IPS-15b (cell line): Measurements from ENCODE around the gene MAP2K5.

Experiments used
- H3K27me3 ChIP-seq: one replicate; pipeline ENCODE4 v1.6.1; 2013; ENCODE audit warnings: low read length; ENCODE audit not compliant: control insufficient read depth, insufficient read depth
- H3K36me3 ChIP-seq: one replicate; pipeline ENCODE4 v1.6.1; 2013; ENCODE audit warnings: low read length; ENCODE audit not compliant: control insufficient read depth, insufficient read depth
- H3K4me1 ChIP-seq: one replicate; pipeline ENCODE4 v1.6.1; 2013; ENCODE audit warnings: mild to moderate bottlenecking, low read length; ENCODE audit not compliant: control insufficient read depth, insufficient read depth
- H3K4me3 ChIP-seq: one replicate; pipeline ENCODE4 v1.5.1; 2013; ENCODE audit warnings: low read depth, low read length
- H3K9ac ChIP-seq: one replicate; pipeline ENCODE4 v1.6.1; 2013; ENCODE audit warnings: low read depth, mild to moderate bottlenecking, low read length
- H3K9me3 ChIP-seq: one replicate; pipeline ENCODE4 v1.6.1; 2013; ENCODE audit warnings: mild to moderate bottlenecking, low read length; ENCODE audit not compliant: control insufficient read depth, insufficient read depth

MAP2K5 gene

GRCh38 chr15:67829647-67830504 lies 287.4 kb downstream of the MAP2K5 start:
- Histone ChIP-seq H3K4me1 (peaks cover 16% of the 10 kb centered on the region), H3K27me3 (peaks cover 95% of the 10 kb centered on the region), H3K9me3 (no peaks in the 10 kb centered on the region), H3K36me3 (no peaks in the 10 kb centered on the region), H3K9ac (no peak overlapping the region), H3K4me3 (peak overlapping the region; percentile 41)

DNA sequence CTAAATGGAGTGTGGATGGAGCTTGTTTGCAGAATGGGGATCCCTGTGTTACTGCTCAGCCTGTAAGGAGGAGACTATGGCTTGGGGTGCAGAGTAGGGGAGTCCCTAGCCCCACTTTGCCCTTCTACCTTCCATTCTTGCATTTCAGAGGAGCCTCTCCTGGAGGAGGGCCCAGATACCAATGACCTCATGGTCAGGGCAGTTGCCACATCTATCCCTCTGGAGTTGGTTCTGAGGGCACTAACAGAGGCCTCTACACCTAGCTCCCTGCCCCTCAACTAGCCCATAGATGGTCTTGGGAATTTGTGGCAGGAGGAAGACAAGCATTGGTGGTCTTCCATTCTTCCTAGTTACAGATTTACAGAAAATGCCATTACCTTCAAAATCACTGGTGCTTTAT lies 288.9 kb downstream of the MAP2K5 start:
- H3K9ac ChIP-seq = no peak overlapping the region
- no peaks in the 10 kb centered on the region for H3K9me3 ChIP-seq
- H3K4me1 ChIP-seq = peaks cover 15% of the 10 kb centered on the region
- peaks cover 97% of the 10 kb centered on the region for H3K27me3 ChIP-seq
- no peaks in the 10 kb centered on the region for H3K36me3 ChIP-seq
- peak overlapping the region; percentile 5 for H3K4me3 ChIP-seq

DNA sequence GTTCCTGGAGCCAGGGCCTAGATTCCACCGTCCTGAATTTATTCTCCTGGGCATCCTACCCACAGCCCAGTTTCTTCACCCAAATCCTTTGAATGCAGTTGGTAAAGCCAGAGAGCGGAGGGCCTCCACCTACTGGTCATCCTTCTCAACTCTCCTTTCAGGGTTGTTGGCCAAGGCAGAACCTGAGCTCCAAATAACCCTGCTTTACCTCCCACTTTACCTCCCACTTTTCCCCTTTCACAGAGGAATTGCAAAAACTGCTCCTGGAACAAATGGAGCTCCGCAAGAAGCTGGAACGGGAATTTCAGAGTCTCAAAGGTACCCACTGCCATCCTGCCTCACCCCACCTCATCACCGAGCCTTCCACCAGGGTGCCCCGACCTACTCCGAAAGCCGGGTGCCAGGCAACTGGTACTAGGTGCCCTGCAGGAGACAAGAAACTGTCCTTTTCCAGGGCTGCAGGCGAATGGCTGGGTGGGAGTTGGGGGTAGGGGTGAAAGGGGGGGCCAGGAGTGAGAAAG lies 289.6 kb downstream of the MAP2K5 start:
- H3K9ac ChIP-seq = no peak overlapping the region
- peaks cover 21% of the 10 kb centered on the region for H3K4me1 ChIP-seq
- peaks cover 98% of the 10 kb centered on the region for H3K27me3 ChIP-seq
- no peaks in the 10 kb centered on the region for H3K9me3 ChIP-seq
- peak overlapping the region; percentile 53 for H3K4me3 ChIP-seq
- H3K36me3 ChIP-seq = no peaks in the 10 kb centered on the region

GRCh38 chr15:67832897-67833709 lies 290.6 kb downstream of the MAP2K5 start:
- Histone ChIP-seq H3K9me3 (no peaks in the 10 kb centered on the region), H3K36me3 (no peaks in the 10 kb centered on the region), H3K4me1 (peaks cover 22% of the 10 kb centered on the region), H3K4me3 (peak overlapping the region; percentile 53), H3K9ac (no peak overlapping the region), H3K27me3 (peaks cover 99% of the 10 kb centered on the region)

- Histone ChIP-seq H3K9ac (no peak overlapping the region), H3K36me3 (no peaks in the 10 kb centered on the region), H3K27me3 (peaks cover 98% of the 10 kb centered on the region), H3K9me3 (no peaks in the 10 kb centered on the region), H3K4me3 (peak overlapping the region; percentile 53), H3K4me1 (peaks cover 22% of the 10 kb centered on the region)
Measured at GRCh38 chr15:67833710-67834511, 291.4 kb downstream of the MAP2K5 start.

DNA sequence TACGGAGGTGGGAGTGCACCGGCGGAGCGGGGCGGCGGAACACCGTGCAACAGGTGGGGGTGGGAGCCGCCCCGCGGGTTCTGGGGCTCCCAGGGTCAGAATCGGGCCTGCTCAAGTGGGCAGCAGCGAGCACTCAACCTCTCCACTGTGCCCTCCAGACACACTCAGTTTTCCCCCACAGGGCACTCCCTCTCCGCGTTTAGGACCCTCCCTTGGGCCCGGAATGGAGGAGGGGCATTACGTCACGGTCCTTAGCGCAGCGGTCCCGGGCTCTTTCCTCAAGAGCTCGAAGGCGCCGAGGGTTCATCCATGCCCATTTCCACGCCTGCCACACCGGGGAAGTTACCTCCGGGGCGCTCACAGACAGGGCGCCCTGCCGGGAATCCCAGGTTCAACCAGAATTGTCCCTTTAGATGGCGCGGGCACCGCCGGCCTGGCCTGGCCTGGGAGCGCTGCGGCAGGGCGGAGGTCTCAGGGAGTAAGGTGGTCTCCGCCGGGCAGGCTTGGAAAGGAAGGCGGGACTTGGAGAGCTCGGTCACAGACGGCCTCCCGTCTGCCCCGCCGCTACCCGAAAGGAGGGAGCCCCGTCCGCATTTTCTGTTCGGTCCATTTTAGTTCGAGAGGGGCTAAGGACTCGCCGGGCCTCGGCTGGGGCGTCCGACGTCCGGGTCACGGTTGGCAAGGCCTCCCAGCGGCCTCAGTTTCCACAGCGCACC lies 292.2 kb downstream of the MAP2K5 start:
- Histone ChIP-seq H3K4me3 (peak overlapping the region; percentile 53), H3K36me3 (no peaks in the 10 kb centered on the region), H3K9me3 (no peaks in the 10 kb centered on the region), H3K4me1 (peaks cover 22% of the 10 kb centered on the region), H3K27me3 (peaks cover 92% of the 10 kb centered on the region), H3K9ac (peak overlapping the region; percentile 29)

GRCh38 chr15:67835297-67836133 lies 293.0 kb downstream of the MAP2K5 start:
- H3K4me1 ChIP-seq = peaks cover 18% of the 10 kb centered on the region
- peak overlapping the region; percentile 53 for H3K4me3 ChIP-seq
- no peaks in the 10 kb centered on the region for H3K9me3 ChIP-seq
- H3K36me3 ChIP-seq = no peaks in the 10 kb centered on the region
- H3K27me3 ChIP-seq = peaks cover 85% of the 10 kb centered on the region
- no peak overlapping the region for H3K9ac ChIP-seq

DNA sequence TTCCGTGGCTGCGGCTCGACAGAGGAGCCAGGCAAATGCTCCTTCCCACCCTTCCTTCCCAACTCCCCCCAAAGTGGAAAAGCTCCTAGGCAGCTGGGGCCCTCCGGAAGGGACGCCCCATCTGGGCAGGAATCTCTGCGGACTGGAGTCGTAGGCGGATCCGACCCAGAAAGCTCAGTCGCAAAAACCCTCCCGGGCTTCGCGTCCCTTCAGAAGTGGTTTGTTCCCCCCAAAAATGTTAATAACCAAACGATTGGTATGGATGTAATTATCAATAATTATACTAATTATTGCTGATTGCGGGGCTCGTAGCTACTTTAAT lies 293.6 kb downstream of the MAP2K5 start:
- peaks cover 17% of the 10 kb centered on the region for H3K4me1 ChIP-seq
- no peak overlapping the region for H3K9ac ChIP-seq
- no peaks in the 10 kb centered on the region for H3K36me3 ChIP-seq
- H3K9me3 ChIP-seq = no peaks in the 10 kb centered on the region
- H3K4me3 ChIP-seq = peak overlapping the region; percentile 53
- H3K27me3 ChIP-seq = peaks cover 79% of the 10 kb centered on the region

DNA sequence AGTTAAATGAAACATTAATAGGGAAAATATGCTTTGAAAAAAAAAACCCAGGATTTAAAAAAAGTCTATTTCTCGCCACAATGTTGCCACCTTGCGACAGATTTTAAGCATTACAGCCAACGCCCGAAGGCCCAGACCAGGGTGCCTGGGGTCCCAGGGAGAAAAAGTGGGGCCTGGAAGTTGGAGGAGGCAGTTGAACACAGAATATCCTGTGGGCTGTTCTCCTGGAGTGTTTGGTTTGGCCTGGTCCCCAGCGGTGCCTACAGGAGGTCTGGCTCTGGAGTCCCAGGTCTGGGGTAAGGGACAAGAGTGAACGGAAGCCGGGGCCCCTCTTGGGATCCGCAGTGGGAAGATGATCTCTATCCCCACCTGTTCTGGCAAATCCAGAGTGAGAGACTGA lies 294.0 kb downstream of the MAP2K5 start:
- no peaks in the 10 kb centered on the region for H3K9me3 ChIP-seq
- no peaks in the 10 kb centered on the region for H3K36me3 ChIP-seq
- H3K4me1 ChIP-seq = peaks cover 18% of the 10 kb centered on the region
- peaks cover 76% of the 10 kb centered on the region for H3K27me3 ChIP-seq
- H3K4me3 ChIP-seq = peak overlapping the region; percentile 53
- no peak overlapping the region for H3K9ac ChIP-seq

GRCh38 chr15:67836955-67837354 lies 294.5 kb downstream of the MAP2K5 start:
- Histone ChIP-seq H3K4me1 (peaks cover 21% of the 10 kb centered on the region), H3K4me3 (peak overlapping the region; percentile 20), H3K36me3 (no peaks in the 10 kb centered on the region), H3K9me3 (no peaks in the 10 kb centered on the region), H3K9ac (no peak overlapping the region), H3K27me3 (peaks cover 73% of the 10 kb centered on the region)
